ENCODE data around the gene ERC2. TPM values are rescaled to one million over a fixed set of nuclear protein-coding genes. Genes with fewer than 3 reads are reported as not detected.

The ERC2 gene
- total RNA-seq, 1 donor from 2014 or later, result 0.65 TPM

GRCh38 chr3:55564726-55565125, 903.5 kb downstream of the ERC2 start:
- no peak overlapping the region for H3K4me3 Mint-ChIP-seq (ENCODE audit: unreplicated experiment)
- no peak for TF ChIP-seq CTCF (IDR thresholded peaks at IDR 0.05)
- no peaks in the 10 kb centered on the region for H3K9me3 Mint-ChIP-seq (ENCODE audit: low read depth)

GRCh38 chr3:55562700-55563099, 905.6 kb downstream of the ERC2 start:
- H3K9me3 Mint-ChIP-seq (ENCODE audit: low read depth), result no peaks in the 10 kb centered on the region
- H3K27ac Mint-ChIP-seq (ENCODE audit: unreplicated experiment), result no peak overlapping the region
- H3K27me3 Mint-ChIP-seq (ENCODE audit: low read depth), result no peaks in the 10 kb centered on the region
- H3K4me1 Mint-ChIP-seq (ENCODE audit: low read depth), result peaks cover 7% of the 10 kb centered on the region
- peaks cover 1% of the 10 kb centered on the region for H3K36me3 Mint-ChIP-seq (ENCODE audit: low read depth)
- TF ChIP-seq CTCF (IDR thresholded peaks at IDR 0.05), result no peak
- H3K4me3 Mint-ChIP-seq (ENCODE audit: unreplicated experiment), result no peak overlapping the region
- DNase-seq (ENCODE audit: low spot score), result no peak

More at GRCh38 chr3:55564726-55565125, 903.5 kb downstream of the ERC2 start:
- H3K27me3 Mint-ChIP-seq (ENCODE audit: low read depth), result no peaks in the 10 kb centered on the region
- peaks cover 7% of the 10 kb centered on the region for H3K4me1 Mint-ChIP-seq (ENCODE audit: low read depth)
- no peak for DNase-seq (ENCODE audit: low spot score)
- peaks cover 1% of the 10 kb centered on the region for H3K36me3 Mint-ChIP-seq (ENCODE audit: low read depth)
- no peak overlapping the region for H3K27ac Mint-ChIP-seq (ENCODE audit: unreplicated experiment)

- Mint-ChIP-seq H3K27ac (ENCODE audit: unreplicated experiment) (no peak overlapping the region), H3K27me3 (ENCODE audit: low read depth) (no peaks in the 10 kb centered on the region), H3K9me3 (ENCODE audit: low read depth) (no peaks in the 10 kb centered on the region), H3K4me3 (ENCODE audit: unreplicated experiment) (no peak overlapping the region), H3K36me3 (ENCODE audit: low read depth) (no peaks in the 10 kb centered on the region), H3K4me1 (ENCODE audit: low read depth) (peaks cover 12% of the 10 kb centered on the region)
- no peak for TF ChIP-seq CTCF (IDR thresholded peaks at IDR 0.05)
- DNase-seq (ENCODE audit: low spot score), result no peak
Measured at GRCh38 chr3:55559500-55560423, 908.5 kb downstream of the ERC2 start.

- no peak for TF ChIP-seq CTCF (IDR thresholded peaks at IDR 0.05)
- Mint-ChIP-seq H3K36me3 (ENCODE audit: low read depth) (no peaks in the 10 kb centered on the region), H3K9me3 (ENCODE audit: low read depth) (no peaks in the 10 kb centered on the region), H3K27me3 (ENCODE audit: low read depth) (no peaks in the 10 kb centered on the region), H3K4me1 (ENCODE audit: low read depth) (peaks cover 12% of the 10 kb centered on the region), H3K27ac (ENCODE audit: unreplicated experiment) (no peak overlapping the region), H3K4me3 (ENCODE audit: unreplicated experiment) (no peak overlapping the region)
- no peak for DNase-seq (ENCODE audit: low spot score)
Measured at GRCh38 chr3:55558316-55558715, 910.0 kb downstream of the ERC2 start.

GRCh38 chr3:55557549-55557948, 910.7 kb downstream of the ERC2 start:
- TF ChIP-seq CTCF (IDR thresholded peaks at IDR 0.05), result no peak
- no peak for DNase-seq (ENCODE audit: low spot score)
- no peaks in the 10 kb centered on the region for H3K27me3 Mint-ChIP-seq (ENCODE audit: low read depth)
- no peak overlapping the region for H3K27ac Mint-ChIP-seq (ENCODE audit: unreplicated experiment)
- no peaks in the 10 kb centered on the region for H3K9me3 Mint-ChIP-seq (ENCODE audit: low read depth)
- no peaks in the 10 kb centered on the region for H3K36me3 Mint-ChIP-seq (ENCODE audit: low read depth)
- peaks cover 7% of the 10 kb centered on the region for H3K4me1 Mint-ChIP-seq (ENCODE audit: low read depth)
- H3K4me3 Mint-ChIP-seq (ENCODE audit: unreplicated experiment), result no peak overlapping the region

Measured in chondrocyte (in vitro differentiated cells).